Measurements from ENCODE around the gene SLC4A9. TPM values are rescaled to one million over a fixed set of nuclear protein-coding genes. Genes with fewer than 3 reads are reported as not detected.

The SLC4A9 gene
- total RNA-seq, 2 experiments from 2014 or later = 0.36 TPM; not detected in 1

DNA sequence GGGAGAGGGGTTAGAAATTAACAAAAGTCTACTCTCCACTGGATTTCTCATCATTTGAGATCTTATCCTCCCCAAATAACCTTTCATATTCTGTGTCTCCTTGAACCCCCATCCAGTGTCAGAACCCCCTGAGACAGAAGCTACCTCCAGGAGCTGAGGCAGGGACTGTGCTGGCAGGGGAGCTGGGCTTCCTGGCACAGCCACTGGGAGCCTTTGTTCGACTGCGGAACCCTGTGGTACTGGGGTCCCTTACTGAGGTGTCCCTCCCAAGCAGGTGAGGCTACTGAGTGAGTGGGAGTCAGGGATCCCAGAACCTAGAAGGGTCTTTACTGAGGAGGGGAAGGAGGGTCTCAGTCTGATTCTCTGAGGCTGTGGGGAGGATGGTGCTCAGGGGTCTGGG is 1.9 kb downstream of the SLC4A9 start:
- ChIA-PET CTCF (interaction anchor here (1.0 to 10.9 kb wide), 6 partner anchors 11 to 360 kb away, joined by 3 to 160 read pairs (median 10); partner anchors contain the start of gene HBEGF), POLR2A (no interaction called here)
- intact Hi-C loops (cut with micrococcal nuclease) = loop anchor here (10.0 kb wide), 1 partner anchor 353 kb away; no protein-coding TSS in a partner anchor
- Mint-ChIP-seq H3K4me1 (ENCODE audit: low read depth) (peaks cover 14% of the 10 kb centered on the region), H3K27me3 (peaks cover 9% of the 10 kb centered on the region), H3K4me3 (no peak overlapping the region), H3K9me3 (no peaks in the 10 kb centered on the region), H3K27ac (no peak overlapping the region), H3K36me3 (ENCODE audit: low read depth) (no peaks in the 10 kb centered on the region)
- no peak for ATAC-seq
- DNase-seq = no peak
- TF ChIP-seq, protein P1, sequence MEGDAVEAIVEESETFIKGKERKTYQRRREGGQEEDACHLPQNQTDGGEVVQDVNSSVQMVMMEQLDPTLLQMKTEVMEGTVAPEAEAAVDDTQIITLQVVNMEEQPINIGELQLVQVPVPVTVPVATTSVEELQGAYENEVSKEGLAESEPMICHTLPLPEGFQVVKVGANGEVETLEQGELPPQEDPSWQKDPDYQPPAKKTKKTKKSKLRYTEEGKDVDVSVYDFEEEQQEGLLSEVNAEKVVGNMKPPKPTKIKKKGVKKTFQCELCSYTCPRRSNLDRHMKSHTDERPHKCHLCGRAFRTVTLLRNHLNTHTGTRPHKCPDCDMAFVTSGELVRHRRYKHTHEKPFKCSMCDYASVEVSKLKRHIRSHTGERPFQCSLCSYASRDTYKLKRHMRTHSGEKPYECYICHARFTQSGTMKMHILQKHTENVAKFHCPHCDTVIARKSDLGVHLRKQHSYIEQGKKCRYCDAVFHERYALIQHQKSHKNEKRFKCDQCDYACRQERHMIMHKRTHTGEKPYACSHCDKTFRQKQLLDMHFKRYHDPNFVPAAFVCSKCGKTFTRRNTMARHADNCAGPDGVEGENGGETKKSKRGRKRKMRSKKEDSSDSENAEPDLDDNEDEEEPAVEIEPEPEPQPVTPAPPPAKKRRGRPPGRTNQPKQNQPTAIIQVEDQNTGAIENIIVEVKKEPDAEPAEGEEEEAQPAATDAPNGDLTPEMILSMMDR (IDR thresholded peaks at IDR 0.05) = no peak

DNA sequence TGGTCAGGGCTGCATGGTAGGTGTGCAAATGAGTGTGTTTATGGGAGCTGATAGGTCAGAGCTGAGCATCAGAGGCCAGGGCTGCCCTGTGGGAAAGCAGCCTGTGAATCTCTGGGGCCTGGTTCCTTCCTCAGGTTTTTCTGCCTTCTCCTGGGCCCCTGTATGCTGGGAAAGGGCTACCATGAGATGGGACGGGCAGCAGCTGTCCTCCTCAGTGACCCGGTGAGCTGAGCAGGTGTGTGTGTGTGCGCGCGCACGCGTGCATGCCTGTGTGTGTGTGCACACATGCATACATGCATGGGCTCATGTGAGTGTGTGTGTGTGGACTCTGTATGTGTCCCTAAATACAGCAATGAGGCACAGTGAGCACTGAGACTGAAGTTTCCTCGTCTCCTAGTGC is 2.3 kb downstream of the SLC4A9 start:
- TF ChIP-seq, protein P1 (IDR thresholded peaks at IDR 0.05) = no peak
- intact Hi-C loops (cut with micrococcal nuclease) = loop anchor here (10.0 kb wide), 1 partner anchor 352 kb away; no protein-coding TSS in a partner anchor
- Mint-ChIP-seq H3K36me3 (ENCODE audit: low read depth) (no peaks in the 10 kb centered on the region), H3K4me1 (ENCODE audit: low read depth) (peaks cover 10% of the 10 kb centered on the region), H3K27me3 (peaks cover 9% of the 10 kb centered on the region), H3K27ac (no peak overlapping the region), H3K9me3 (no peaks in the 10 kb centered on the region), H3K4me3 (no peak overlapping the region)
- CTCF ChIA-PET = interaction anchor here (1.0 to 10.9 kb wide), 6 partner anchors 11 to 360 kb away, joined by 3 to 160 read pairs (median 11); partner anchors contain the start of gene HBEGF
- DNase-seq (no peak), ATAC-seq (no peak)
- POLR2A ChIA-PET = no interaction called here

DNA sequence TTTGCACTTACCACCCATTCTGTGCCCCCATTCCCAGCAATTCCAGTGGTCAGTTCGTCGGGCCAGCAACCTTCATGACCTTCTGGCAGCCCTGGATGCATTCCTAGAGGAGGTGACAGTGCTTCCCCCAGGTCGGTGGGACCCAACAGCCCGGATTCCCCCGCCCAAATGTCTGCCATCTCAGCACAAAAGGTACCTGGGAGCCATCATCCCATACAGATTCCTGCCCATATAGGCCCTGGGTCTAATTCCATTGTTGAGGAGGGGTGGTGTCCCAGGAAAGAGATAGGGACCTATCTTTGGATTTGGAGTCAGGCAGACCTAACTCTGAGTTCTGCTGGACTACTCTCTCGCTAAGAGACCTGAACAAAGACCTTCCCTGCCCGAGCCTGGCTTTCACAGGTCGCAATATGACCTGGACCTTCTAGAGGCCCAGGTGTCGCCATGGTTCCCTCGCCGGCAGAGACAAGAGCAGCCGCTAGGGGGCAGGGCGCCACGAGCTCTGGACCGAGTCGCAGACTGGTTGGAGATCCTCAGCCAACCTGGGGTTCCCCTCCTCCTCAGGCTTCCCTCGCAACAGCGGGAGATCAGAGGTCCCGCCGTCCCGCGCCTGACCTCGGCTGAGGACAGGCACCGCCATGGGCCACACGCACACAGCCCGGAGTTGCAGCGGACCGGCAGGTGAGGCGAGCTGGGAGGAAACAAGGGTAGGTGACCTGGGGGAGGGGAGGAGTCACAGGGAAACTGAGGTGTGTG is 3.1 kb downstream of the SLC4A9 start:
- ChIA-PET CTCF (interaction anchor here (0.6 to 10.9 kb wide), 39 partner anchors 9 to 363 kb away, joined by 3 to 160 read pairs (median 4); partner anchors contain the start of genes ANKHD1, CD14 and HBEGF), POLR2A (no interaction called here)
- ATAC-seq (peak; percentile 96), DNase-seq (peak; percentile 91)
- Mint-ChIP-seq H3K36me3 (ENCODE audit: low read depth) (no peaks in the 10 kb centered on the region), H3K27me3 (peaks cover 6% of the 10 kb centered on the region), H3K9me3 (no peaks in the 10 kb centered on the region), H3K4me1 (ENCODE audit: low read depth) (peaks cover 5% of the 10 kb centered on the region), H3K4me3 (peak overlapping the region; percentile 70), H3K27ac (no peak overlapping the region)
- TF ChIP-seq, protein P1 (IDR thresholded peaks at IDR 0.05) = peak; percentile 91
- intact Hi-C loops (cut with micrococcal nuclease) = loop anchor here (10.0 kb wide), 1 partner anchor 352 kb away; no protein-coding TSS in a partner anchor

DNA sequence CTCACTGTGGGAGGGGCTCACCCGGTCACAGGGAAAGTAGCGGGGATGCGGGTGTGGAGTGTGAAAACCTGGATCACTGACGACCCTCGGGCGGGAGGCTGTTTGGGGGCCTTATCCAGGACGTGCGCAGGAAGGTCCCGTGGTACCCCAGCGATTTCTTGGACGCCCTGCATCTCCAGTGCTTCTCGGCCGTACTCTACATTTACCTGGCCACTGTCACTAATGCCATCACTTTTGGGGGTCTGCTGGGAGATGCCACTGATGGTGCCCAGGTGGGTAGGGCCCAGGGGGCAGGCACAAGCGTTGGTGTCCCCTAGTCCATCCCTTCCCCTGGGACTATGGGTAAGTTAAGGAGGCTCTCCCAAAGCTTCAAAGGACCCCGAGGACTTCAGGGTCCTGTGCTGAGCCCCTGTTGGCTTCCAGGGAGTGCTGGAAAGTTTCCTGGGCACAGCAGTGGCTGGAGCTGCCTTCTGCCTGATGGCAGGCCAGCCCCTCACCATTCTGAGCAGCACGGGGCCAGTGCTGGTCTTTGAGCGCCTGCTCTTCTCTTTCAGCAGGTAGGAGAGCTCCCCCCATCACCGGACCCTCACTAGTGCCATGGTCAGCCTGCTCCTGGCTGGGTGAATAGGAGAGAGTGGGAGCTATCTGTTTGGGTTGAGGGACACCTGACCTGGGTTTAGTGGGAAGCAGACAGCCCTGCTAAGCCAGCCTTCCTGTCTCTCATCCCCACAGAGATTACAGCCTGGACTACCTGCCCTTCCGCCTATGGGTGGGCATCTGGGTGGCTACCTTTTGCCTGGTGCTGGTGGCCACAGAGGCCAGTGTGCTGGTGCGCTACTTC is 3.9 kb downstream of the SLC4A9 start:
- Mint-ChIP-seq H3K9me3 (no peaks in the 10 kb centered on the region), H3K4me3 (peak overlapping the region; percentile 70), H3K27ac (no peak overlapping the region), H3K4me1 (ENCODE audit: low read depth) (peaks cover 5% of the 10 kb centered on the region), H3K36me3 (ENCODE audit: low read depth) (no peaks in the 10 kb centered on the region), H3K27me3 (peaks cover under 1% of the 10 kb centered on the region)
- ATAC-seq (no peak), DNase-seq (no peak)
- intact Hi-C loops (cut with micrococcal nuclease) = loop anchor here (10.0 kb wide), 1 partner anchor 351 kb away; no protein-coding TSS in a partner anchor
- POLR2A ChIA-PET = no interaction called here
- CTCF ChIA-PET = interaction anchor here (0.6 to 10.9 kb wide), 40 partner anchors 8 to 362 kb away, joined by 3 to 160 read pairs (median 4); partner anchors contain the start of genes ANKHD1, CD14 and HBEGF
- TF ChIP-seq, protein P1 (IDR thresholded peaks at IDR 0.05) = no peak
